ENCODE results near the gene TYSND1.

GRCh38 chr10:70191161-70191971 is 44.9 kb upstream of the TYSND1 start:
- TF ChIP-seq POLR2A (IDR thresholded peaks at IDR 0.05; ENCODE audit: low read length), result no peak
- TF ChIP-seq JUN (IDR thresholded peaks at IDR 0.05), result no peak
- TF ChIP-seq, protein P1, sequence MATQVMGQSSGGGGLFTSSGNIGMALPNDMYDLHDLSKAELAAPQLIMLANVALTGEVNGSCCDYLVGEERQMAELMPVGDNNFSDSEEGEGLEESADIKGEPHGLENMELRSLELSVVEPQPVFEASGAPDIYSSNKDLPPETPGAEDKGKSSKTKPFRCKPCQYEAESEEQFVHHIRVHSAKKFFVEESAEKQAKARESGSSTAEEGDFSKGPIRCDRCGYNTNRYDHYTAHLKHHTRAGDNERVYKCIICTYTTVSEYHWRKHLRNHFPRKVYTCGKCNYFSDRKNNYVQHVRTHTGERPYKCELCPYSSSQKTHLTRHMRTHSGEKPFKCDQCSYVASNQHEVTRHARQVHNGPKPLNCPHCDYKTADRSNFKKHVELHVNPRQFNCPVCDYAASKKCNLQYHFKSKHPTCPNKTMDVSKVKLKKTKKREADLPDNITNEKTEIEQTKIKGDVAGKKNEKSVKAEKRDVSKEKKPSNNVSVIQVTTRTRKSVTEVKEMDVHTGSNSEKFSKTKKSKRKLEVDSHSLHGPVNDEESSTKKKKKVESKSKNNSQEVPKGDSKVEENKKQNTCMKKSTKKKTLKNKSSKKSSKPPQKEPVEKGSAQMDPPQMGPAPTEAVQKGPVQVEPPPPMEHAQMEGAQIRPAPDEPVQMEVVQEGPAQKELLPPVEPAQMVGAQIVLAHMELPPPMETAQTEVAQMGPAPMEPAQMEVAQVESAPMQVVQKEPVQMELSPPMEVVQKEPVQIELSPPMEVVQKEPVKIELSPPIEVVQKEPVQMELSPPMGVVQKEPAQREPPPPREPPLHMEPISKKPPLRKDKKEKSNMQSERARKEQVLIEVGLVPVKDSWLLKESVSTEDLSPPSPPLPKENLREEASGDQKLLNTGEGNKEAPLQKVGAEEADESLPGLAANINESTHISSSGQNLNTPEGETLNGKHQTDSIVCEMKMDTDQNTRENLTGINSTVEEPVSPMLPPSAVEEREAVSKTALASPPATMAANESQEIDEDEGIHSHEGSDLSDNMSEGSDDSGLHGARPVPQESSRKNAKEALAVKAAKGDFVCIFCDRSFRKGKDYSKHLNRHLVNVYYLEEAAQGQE (IDR thresholded peaks at IDR 0.05), result no peak
- TF ChIP-seq CTCF (IDR thresholded peaks at IDR 0.05), result no peak
- no peak for TF ChIP-seq CBX8 (IDR thresholded peaks at IDR 0.05)
- no peak for TF ChIP-seq MAX (IDR thresholded peaks at IDR 0.05)
- TF ChIP-seq, protein P2, sequence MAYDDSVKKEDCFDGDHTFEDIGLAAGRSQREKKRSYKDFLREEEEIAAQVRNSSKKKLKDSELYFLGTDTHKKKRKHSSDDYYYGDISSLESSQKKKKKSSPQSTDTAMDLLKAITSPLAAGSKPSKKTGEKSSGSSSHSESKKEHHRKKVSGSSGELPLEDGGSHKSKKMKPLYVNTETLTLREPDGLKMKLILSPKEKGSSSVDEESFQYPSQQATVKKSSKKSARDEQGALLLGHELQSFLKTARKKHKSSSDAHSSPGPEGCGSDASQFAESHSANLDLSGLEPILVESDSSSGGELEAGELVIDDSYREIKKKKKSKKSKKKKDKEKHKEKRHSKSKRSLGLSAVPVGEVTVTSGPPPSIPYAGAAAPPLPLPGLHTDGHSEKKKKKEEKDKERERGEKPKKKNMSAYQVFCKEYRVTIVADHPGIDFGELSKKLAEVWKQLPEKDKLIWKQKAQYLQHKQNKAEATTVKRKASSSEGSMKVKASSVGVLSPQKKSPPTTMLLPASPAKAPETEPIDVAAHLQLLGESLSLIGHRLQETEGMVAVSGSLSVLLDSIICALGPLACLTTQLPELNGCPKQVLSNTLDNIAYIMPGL (CRISPR knock-in tag; IDR thresholded peaks at IDR 0.05; ENCODE audit: borderline replicate concordance), result no peak
- TF ChIP-seq TFCP2L1 (CRISPR knock-in tag; IDR thresholded peaks at IDR 0.05), result no peak
- TF ChIP-seq, protein P3, sequence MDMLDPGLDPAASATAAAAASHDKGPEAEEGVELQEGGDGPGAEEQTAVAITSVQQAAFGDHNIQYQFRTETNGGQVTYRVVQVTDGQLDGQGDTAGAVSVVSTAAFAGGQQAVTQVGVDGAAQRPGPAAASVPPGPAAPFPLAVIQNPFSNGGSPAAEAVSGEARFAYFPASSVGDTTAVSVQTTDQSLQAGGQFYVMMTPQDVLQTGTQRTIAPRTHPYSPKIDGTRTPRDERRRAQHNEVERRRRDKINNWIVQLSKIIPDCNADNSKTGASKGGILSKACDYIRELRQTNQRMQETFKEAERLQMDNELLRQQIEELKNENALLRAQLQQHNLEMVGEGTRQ (IDR thresholded peaks at IDR 0.05), result no peak
- TF ChIP-seq BHLHE40 (IDR thresholded peaks at IDR 0.05; ENCODE audit: low read depth, low read length), result no peak

Data from A549 (cell line).